SU-DHL-6 (cell line): ENCODE results near the gene PLEKHA6.

Experiments
- H2AFZ ChIP-seq: fragments of 200-600 bp; sonication (generic); 2 replicates; pipeline ENCODE4 v1.6.1; 2014; ENCODE audit warnings: low read depth, mild to moderate bottlenecking, moderate library complexity, mixed read lengths, antibody characterized with exemption, low read length; ENCODE audit not compliant: severe bottlenecking
- H3F3A ChIP-seq: fragments of 200-600 bp; shearing (Covaris generic); 2 replicates; pipeline ENCODE4 v1.6.0; 2016; ENCODE audit warnings: antibody characterized with exemption, mild to moderate bottlenecking; ENCODE audit not compliant: insufficient read depth
- H3K27ac ChIP-seq: fragments of 200-600 bp; sonication (generic); 2 replicates; pipeline ENCODE4 v1.5.1; 2016; ENCODE audit warnings: low read depth, mild to moderate bottlenecking, low read length, moderate library complexity, mixed read lengths
- H3K27me3 ChIP-seq: fragments of 200-600 bp; sonication (generic), shearing (Covaris generic); 2 replicates; pipeline ENCODE4 v1.6.0; 2014; ENCODE audit warnings: mild to moderate bottlenecking, low read length
- H3K36me3 ChIP-seq: fragments of 200-600 bp; sonication (generic); 2 replicates; pipeline ENCODE4 v1.6.1; 2014; ENCODE audit warnings: mild to moderate bottlenecking, low read length, mixed read lengths
- H3K4me2 ChIP-seq: fragments of 300-600, 200-600 bp; shearing (Covaris generic), sonication (generic); 2 replicates; pipeline ENCODE4 v1.6.0; 2014; ENCODE audit warnings: low read length, low read depth, mild to moderate bottlenecking; ENCODE audit not compliant: poor library complexity, severe bottlenecking
- H3K4me3 ChIP-seq: fragments of 200-600 bp; sonication (generic); 2 replicates; pipeline ENCODE4 v1.5.1; 2014; ENCODE audit warnings: antibody characterized with exemption, low read length, mild to moderate bottlenecking, mixed read lengths; ENCODE audit not compliant: insufficient read depth, poor library complexity, severe bottlenecking
- H3K79me2 ChIP-seq: fragments of 200-600 bp; sonication (generic); 2 replicates; pipeline ENCODE4 v1.6.1; 2014; ENCODE audit warnings: mild to moderate bottlenecking, low read length, moderate library complexity; ENCODE audit not compliant: insufficient read depth
- H3K9ac ChIP-seq: fragments of 200-600 bp; sonication (generic); 2 replicates; pipeline ENCODE4 v1.7.0; 2014; ENCODE audit warnings: mild to moderate bottlenecking, low read length
- H3K9me2 ChIP-seq: fragments of 200-600 bp; sonication (generic); replicated peaks from 2 replicates; pipeline ENCODE4 v1.6.1; 2014; ENCODE audit warnings: low read length; ENCODE audit not compliant: insufficient read depth
- H3K9me3 ChIP-seq: fragments of 200-600 bp; sonication (generic); 2 replicates; pipeline ENCODE4 v1.6.1; 2014; ENCODE audit warnings: low read length, mixed read lengths; ENCODE audit not compliant: insufficient read depth
- H4K20me1 ChIP-seq: fragments of 200-600 bp; sonication (generic); 2 replicates; pipeline ENCODE4 v1.6.1; 2014; ENCODE audit warnings: low read depth, mild to moderate bottlenecking, antibody characterized with exemption, low read length, moderate library complexity, mixed read lengths
- EZH2phosphoT487 ChIP-seq: fragments of 200-600 bp; sonication (generic), shearing (Covaris generic); conservative IDR thresholded peaks from 2 replicates; pipeline ENCODE4 v1.6.1; 2018; ENCODE audit warnings: mild to moderate bottlenecking, antibody characterized with exemption, low read length, moderate library complexity, mixed read lengths
- TF ChIP-seq, protein P1 (sequence below): fragments of 200-600 bp; sonication (generic); IDR thresholded peaks from one replicate; pipeline ENCODE4 v1.5.1; 2017; ENCODE audit warnings: antibody characterized with exemption, mild to moderate bottlenecking, low read length, moderate library complexity; ENCODE audit not compliant: insufficient read depth, poor library complexity, severe bottlenecking

PLEKHA6 gene

DNA sequence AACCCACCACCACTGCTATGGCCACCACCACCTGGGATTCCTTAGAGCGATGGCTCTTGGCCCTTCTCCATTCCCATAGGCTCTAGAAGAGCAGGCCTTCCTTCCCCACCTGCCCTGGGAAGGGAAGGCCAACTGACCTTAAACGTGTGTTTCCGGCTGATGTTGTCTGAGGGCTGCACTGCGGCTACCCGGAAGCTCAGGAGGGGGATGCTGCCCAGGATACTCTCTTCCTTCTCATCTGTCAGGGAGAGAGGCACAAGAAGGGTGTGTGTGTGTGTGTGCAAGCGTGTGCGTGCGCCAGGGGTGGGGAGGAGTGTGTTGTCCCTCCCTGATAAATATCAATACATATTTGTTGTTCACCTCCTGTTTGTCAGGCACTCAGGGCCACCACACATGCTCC, 94.9 kb downstream of the PLEKHA6 start:
- Histone ChIP-seq H3F3A (no peaks in the 10 kb centered on the region), H4K20me1 (no peaks in the 10 kb centered on the region), H3K79me2 (no peaks in the 10 kb centered on the region), H3K9me3 (no peaks in the 10 kb centered on the region), H3K4me3 (no peak overlapping the region), H3K36me3 (no peaks in the 10 kb centered on the region), H3K9ac (no peak overlapping the region), H3K9me2 (no peaks in the 10 kb centered on the region), H3K27ac (no peak overlapping the region), H3K4me2 (no peak overlapping the region), H3K27me3 (no peaks in the 10 kb centered on the region), H2AFZ (no peak overlapping the region)
- no peak for TF ChIP-seq EZH2phosphoT487
- TF ChIP-seq, protein P1, sequence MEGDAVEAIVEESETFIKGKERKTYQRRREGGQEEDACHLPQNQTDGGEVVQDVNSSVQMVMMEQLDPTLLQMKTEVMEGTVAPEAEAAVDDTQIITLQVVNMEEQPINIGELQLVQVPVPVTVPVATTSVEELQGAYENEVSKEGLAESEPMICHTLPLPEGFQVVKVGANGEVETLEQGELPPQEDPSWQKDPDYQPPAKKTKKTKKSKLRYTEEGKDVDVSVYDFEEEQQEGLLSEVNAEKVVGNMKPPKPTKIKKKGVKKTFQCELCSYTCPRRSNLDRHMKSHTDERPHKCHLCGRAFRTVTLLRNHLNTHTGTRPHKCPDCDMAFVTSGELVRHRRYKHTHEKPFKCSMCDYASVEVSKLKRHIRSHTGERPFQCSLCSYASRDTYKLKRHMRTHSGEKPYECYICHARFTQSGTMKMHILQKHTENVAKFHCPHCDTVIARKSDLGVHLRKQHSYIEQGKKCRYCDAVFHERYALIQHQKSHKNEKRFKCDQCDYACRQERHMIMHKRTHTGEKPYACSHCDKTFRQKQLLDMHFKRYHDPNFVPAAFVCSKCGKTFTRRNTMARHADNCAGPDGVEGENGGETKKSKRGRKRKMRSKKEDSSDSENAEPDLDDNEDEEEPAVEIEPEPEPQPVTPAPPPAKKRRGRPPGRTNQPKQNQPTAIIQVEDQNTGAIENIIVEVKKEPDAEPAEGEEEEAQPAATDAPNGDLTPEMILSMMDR, result no peak

DNA sequence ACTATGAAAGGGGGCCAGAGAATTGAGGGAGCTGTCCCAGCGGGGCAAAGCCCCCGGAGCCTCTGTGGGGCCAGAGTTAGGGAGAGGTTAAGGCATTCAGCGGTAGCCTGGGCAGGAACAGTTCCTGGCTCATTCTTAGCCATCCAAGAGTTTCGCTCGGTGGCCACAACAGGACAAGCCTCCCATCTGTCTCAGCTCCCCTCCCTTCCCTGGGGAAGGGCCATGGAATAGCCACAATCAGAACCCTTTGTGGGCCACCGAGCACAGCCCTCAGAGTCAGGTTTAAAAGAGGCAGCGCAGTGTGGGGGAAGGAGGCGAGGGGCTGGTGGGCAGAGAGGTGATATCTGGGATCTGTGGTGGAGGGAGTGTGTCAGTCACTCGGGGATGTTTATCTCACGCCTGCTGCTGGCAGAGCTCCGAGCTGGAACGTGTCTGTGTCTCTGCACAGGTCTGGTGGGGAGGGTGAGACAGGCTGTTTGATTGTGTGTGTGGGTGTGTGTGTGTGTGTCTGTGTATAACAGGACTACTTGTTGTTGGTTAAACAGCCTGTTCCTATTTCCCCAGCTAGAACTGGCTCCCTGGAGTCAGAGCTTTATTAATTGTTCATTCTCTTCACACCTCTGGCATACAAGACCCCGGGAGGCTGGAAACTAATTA, 96.3 kb downstream of the PLEKHA6 start:
- no peak overlapping the region for H3K27ac ChIP-seq
- H3K9me2 ChIP-seq, result no peaks in the 10 kb centered on the region
- H3K4me3 ChIP-seq, result no peak overlapping the region
- H3K79me2 ChIP-seq, result no peaks in the 10 kb centered on the region
- no peak overlapping the region for H3K4me2 ChIP-seq
- no peak overlapping the region for H2AFZ ChIP-seq
- H3K27me3 ChIP-seq, result no peaks in the 10 kb centered on the region
- H3K9me3 ChIP-seq, result no peaks in the 10 kb centered on the region
- H3F3A ChIP-seq, result no peaks in the 10 kb centered on the region
- H4K20me1 ChIP-seq, result no peaks in the 10 kb centered on the region
- TF ChIP-seq, protein P1, result no peak
- no peak for TF ChIP-seq EZH2phosphoT487
- no peak overlapping the region for H3K9ac ChIP-seq
- no peaks in the 10 kb centered on the region for H3K36me3 ChIP-seq

- Histone ChIP-seq H3F3A (no peaks in the 10 kb centered on the region), H3K27me3 (no peaks in the 10 kb centered on the region), H3K27ac (no peak overlapping the region), H3K79me2 (no peaks in the 10 kb centered on the region), H3K9ac (no peak overlapping the region), H3K4me2 (no peak overlapping the region), H3K36me3 (no peaks in the 10 kb centered on the region), H3K4me3 (no peak overlapping the region), H3K9me2 (no peaks in the 10 kb centered on the region), H2AFZ (no peak overlapping the region), H4K20me1 (no peaks in the 10 kb centered on the region), H3K9me3 (no peaks in the 10 kb centered on the region)
- no peak for TF ChIP-seq EZH2phosphoT487
- TF ChIP-seq, protein P1, result no peak
Observed at GRCh38 chr1:204262506-204263253, 97.0 kb downstream of the PLEKHA6 start.
